ENCODE data around the gene SPP1.

Gene SPP1

GRCh38 chr4:87956501-87956900, 19.0 kb upstream of the SPP1 start:
- DNase-seq (ENCODE audit: low read depth): no peak

GRCh38 chr4:87957061-87957460, 18.5 kb upstream of the SPP1 start:
- no peak for DNase-seq (ENCODE audit: low read depth)

GRCh38 chr4:87961993-87962392, 13.5 kb upstream of the SPP1 start:
- DNase-seq (ENCODE audit: low read depth): peak; percentile 21

GRCh38 chr4:87962398-87963146, 12.9 kb upstream of the SPP1 start:
- DNase-seq (ENCODE audit: low read depth): no peak

GRCh38 chr4:87965501-87965975, 10.0 kb upstream of the SPP1 start:
- no peak for DNase-seq (ENCODE audit: low read depth)

DNA sequence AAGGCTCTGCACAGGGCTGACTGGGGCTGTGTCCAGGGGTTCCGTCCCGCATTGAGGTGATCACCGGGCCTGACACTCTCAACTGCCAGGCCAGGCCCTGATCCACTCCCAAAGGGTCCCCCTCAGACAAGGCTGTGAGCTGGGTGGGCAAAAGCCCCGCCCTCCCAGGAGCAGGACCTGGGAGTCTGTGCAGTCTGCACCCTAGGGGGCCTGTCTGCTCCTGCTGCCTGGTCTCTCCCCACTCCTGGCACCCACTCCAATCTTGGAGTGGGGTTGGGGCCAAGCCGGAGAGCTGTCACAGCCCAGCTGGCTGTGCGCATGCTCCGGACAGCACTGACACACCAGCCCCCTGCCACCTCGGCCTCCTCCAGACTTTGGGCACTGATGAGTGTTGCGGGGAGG, 9.4 kb upstream of the SPP1 start:
- no peak for DNase-seq (ENCODE audit: low read depth)

- DNase-seq (ENCODE audit: low read depth): no peak
These were observed 8.3 kb upstream of the SPP1 start for GRCh38 chr4:87967193-87967592.

GRCh38 chr4:87970121-87970520, 5.4 kb upstream of the SPP1 start:
- no peak for DNase-seq (ENCODE audit: low read depth)

DNA sequence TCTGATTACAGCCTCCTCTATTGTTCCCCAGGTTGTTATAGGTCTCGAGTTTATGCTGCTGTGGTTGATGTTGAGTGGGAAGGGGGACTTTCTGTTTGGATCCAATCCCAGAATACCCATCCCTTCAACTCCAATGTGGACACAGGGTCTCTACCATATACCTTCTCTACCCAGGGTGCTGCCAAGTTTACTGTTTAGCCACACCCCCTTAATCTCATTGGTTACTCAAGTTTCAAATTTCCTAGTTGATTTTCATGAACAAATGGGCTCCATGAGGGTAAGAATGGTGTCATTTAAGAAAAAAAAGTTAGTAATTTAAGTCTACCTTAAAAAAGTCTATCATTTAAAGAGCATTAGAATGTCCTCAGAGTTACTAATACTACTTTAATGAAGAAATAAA, 3.6 kb upstream of the SPP1 start:
- DNase-seq (ENCODE audit: low read depth): no peak

GRCh38 chr4:87973283-87974169, 2.0 kb upstream of the SPP1 start:
- DNase-seq (ENCODE audit: low read depth): peak; percentile 74

GRCh38 chr4:87974856-87975462, 555 bp upstream of the SPP1 start:
- no peak for DNase-seq (ENCODE audit: low read depth)

- DNase-seq (ENCODE audit: low read depth): no peak
These were observed 2.2 kb downstream of the SPP1 start for GRCh38 chr4:87977521-87978278.

DNA sequence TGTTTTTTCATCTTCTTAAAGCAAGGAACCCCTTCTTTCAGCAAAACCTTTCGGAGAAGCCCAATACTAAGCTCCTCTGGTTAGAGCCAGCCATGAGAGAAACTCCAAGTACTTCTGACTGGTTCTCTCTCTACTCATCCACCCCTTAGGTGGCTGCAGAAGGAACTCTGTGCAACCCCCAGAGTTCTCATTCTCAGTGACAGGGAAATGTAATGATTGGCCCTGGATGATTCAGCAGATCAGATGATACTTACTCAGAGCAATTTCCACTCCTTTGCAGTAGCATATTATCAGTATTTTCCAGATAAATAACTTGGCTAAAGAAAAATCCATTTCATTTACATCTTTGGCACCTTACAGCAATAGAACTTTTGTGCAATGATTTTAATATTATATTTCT, 3.2 kb downstream of the SPP1 start:
- peak; percentile 62 for DNase-seq (ENCODE audit: low read depth)

GRCh38 chr4:87979810-87980209, 4.3 kb downstream of the SPP1 start:
- DNase-seq (ENCODE audit: low read depth): no peak

DNA sequence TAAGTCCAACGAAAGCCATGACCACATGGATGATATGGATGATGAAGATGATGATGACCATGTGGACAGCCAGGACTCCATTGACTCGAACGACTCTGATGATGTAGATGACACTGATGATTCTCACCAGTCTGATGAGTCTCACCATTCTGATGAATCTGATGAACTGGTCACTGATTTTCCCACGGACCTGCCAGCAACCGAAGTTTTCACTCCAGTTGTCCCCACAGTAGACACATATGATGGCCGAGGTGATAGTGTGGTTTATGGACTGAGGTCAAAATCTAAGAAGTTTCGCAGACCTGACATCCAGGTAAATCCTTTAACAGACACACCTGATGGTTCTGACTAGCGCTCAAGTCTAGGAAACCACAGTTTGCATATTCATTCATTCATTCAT, 6.0 kb downstream of the SPP1 start:
- DNase-seq (ENCODE audit: low read depth): no peak

GRCh38 chr4:87982036-87982435, 6.5 kb downstream of the SPP1 start:
- no peak for DNase-seq (ENCODE audit: low read depth)

DNA sequence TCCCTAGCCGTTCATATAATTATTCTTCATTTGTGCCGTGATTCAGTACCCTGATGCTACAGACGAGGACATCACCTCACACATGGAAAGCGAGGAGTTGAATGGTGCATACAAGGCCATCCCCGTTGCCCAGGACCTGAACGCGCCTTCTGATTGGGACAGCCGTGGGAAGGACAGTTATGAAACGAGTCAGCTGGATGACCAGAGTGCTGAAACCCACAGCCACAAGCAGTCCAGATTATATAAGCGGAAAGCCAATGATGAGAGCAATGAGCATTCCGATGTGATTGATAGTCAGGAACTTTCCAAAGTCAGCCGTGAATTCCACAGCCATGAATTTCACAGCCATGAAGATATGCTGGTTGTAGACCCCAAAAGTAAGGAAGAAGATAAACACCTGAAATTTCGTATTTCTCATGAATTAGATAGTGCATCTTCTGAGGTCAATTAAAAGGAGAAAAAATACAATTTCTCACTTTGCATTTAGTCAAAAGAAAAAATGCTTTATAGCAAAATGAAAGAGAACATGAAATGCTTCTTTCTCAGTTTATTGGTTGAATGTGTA, 7.0 kb downstream of the SPP1 start:
- peak; percentile 30 for DNase-seq (ENCODE audit: low read depth)

DNA sequence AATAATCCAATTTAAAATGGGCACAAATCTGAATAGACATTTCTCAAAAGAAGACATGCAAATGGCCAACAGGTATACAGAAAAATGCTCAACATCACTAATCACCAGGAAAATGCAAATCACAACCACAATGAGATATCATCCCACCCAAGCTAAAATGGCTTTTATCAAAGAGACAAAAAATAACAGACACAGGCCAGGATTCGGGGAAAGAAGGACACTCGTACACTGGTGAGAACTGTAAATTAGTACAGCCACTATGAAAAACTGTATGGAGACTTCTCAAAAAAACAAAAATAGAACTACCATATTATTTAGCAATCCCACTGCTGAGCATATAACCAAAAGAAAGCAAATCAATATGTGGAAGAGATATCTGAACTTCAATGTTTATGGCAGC, 8.5 kb downstream of the SPP1 start:
- no peak for DNase-seq (ENCODE audit: low read depth)

GRCh38 chr4:87985097-87985886, 9.8 kb downstream of the SPP1 start:
- DNase-seq (ENCODE audit: low read depth): peak; percentile 36

- no peak for DNase-seq (ENCODE audit: low read depth)
These were observed 10.3 kb downstream of the SPP1 start for GRCh38 chr4:87985887-87986200.

DNA sequence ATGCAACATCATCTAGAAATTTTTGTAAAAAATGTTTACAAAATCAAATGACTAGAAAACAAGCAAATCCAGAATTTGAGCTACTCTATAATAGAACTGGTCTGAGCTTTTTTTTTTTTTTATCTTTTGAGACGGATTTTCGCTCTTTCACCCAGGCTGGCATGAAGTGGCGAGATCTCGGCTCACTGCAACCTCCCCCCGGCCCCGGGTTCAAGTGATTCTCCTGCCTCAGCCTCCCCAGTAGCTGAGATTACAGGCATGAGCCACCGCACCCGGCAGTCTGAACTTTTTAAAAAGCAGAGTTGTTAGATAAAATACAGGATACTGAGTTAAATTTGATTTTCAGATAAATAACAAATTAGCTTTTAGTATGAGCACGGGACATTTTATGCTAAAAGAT, 11.0 kb downstream of the SPP1 start:
- DNase-seq (ENCODE audit: low read depth): no peak

Data from stromal cell of bone marrow (primary cell).